ENCODE data around the gene AMER2.

The AMER2 gene

GRCh38 chr13:25196971-25197370 is 24.9 kb upstream of the AMER2 start:
- TF ChIP-seq ZFX (IDR thresholded peaks at IDR 0.05): no peak
- no peak for TF ChIP-seq CTCF (conservative IDR thresholded peaks at IDR 0.05)
- H3K27ac ChIP-seq: no peak overlapping the region

GRCh38 chr13:25192936-25193335 is 20.8 kb upstream of the AMER2 start:
- TF ChIP-seq ZFX (IDR thresholded peaks at IDR 0.05): no peak
- TF ChIP-seq CTCF (conservative IDR thresholded peaks at IDR 0.05): no peak
- H3K27ac ChIP-seq: no peak overlapping the region

GRCh38 chr13:25192489-25192888 is 20.4 kb upstream of the AMER2 start:
- no peak overlapping the region for H3K27ac ChIP-seq
- no peak for TF ChIP-seq CTCF (conservative IDR thresholded peaks at IDR 0.05)
- no peak for TF ChIP-seq ZFX (IDR thresholded peaks at IDR 0.05)

- H3K27ac ChIP-seq: no peak overlapping the region
- TF ChIP-seq ZFX (IDR thresholded peaks at IDR 0.05) (no peak), CTCF (conservative IDR thresholded peaks at IDR 0.05) (no peak)
Observed at GRCh38 chr13:25192052-25192451, 20.0 kb upstream of the AMER2 start.

GRCh38 chr13:25190771-25191170 is 18.7 kb upstream of the AMER2 start:
- TF ChIP-seq CTCF (conservative IDR thresholded peaks at IDR 0.05) (no peak), ZFX (IDR thresholded peaks at IDR 0.05) (no peak)
- no peak overlapping the region for H3K27ac ChIP-seq

- no peak for TF ChIP-seq CTCF (conservative IDR thresholded peaks at IDR 0.05)
- TF ChIP-seq ZFX (IDR thresholded peaks at IDR 0.05): no peak
Observed at GRCh38 chr13:25190256-25190655, 18.2 kb upstream of the AMER2 start.

GRCh38 chr13:25187596-25187995 is 15.5 kb upstream of the AMER2 start:
- no peak overlapping the region for H3K27ac ChIP-seq
- TF ChIP-seq CTCF (conservative IDR thresholded peaks at IDR 0.05) (no peak), ZFX (IDR thresholded peaks at IDR 0.05) (no peak)

More at GRCh38 chr13:25190256-25190655, 18.2 kb upstream of the AMER2 start:
- H3K27ac ChIP-seq: no peak overlapping the region

Data from C4-2B (cell line).